HUES48 (cell line): Measurements from ENCODE around the gene TPO.
"Not testable (repeated sequence)": the region's sequence is repeated elsewhere in the genome, so short reads cannot be mapped to it uniquely, and the experiment has no call there.

Source experiments
- H3K27ac ChIP-seq: one replicate; pipeline ENCODE4 v1.7.0; 2013; ENCODE audit warnings: low read depth, low read length, inconsistent platforms
- H3K27me3 ChIP-seq: 2 replicates; pipeline ENCODE4 v1.6.1; 2013; ENCODE audit warnings: mild to moderate bottlenecking, low read length; ENCODE audit not compliant: control insufficient read depth, insufficient read depth
- H3K36me3 ChIP-seq: 2 replicates; pipeline ENCODE4 v1.6.1; 2013; ENCODE audit warnings: low read length; ENCODE audit not compliant: control insufficient read depth, insufficient read depth
- H3K4me1 ChIP-seq: 2 replicates; pipeline ENCODE4 v1.6.1; 2013; ENCODE audit warnings: mild to moderate bottlenecking, low read length; ENCODE audit not compliant: control insufficient read depth, insufficient read depth
- H3K4me3 ChIP-seq: 2 replicates; pipeline ENCODE4 v1.5.1; 2013; ENCODE audit warnings: mild to moderate bottlenecking, low read depth, low read length
- H3K9ac ChIP-seq: 2 replicates; pipeline ENCODE4 v1.6.1; 2013; ENCODE audit warnings: mild to moderate bottlenecking, low read depth, low read length, moderate library complexity
- H3K9me3 ChIP-seq: 2 replicates; pipeline ENCODE4 v1.6.1; 2013; ENCODE audit warnings: low read length; ENCODE audit not compliant: control insufficient read depth, insufficient read depth

The TPO gene

DNA sequence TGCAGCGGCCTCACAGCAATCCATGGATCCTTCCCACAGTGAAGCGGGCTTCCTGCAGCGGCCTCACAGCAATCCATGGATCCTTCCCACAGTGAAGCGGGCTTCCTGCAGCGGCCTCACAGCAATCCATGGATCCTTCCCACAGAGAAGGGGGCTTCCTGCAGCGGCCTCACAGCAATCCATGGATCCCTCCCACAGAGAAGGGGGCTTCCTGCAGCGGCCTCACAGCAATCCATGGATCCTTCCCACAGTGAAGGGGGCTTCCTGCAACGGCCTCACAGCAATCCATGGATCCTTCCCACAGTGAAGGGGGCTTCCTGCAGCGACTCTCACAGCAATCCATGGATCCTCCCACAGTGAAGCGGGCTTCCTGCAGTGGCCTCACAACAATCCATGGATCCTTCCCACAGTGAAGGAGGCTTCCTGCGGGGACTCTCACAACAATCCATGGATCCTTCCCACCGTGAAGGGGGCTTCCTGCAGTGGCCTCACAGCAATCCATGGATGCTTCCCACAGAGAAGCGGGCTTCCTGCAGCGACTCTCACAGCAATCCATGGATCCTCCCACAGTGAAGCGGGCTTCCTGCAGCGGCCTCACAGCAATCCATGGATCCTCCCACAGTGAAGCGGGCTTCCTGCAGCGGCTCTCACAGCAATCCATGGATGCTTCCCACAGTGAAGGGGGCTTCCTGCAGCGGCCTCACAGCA is 168.1 kb downstream of the TPO start:
- not testable (repeated sequence) for H3K27me3 ChIP-seq, H3K4me1 ChIP-seq, H3K9me3 ChIP-seq, H3K9ac ChIP-seq, H3K4me3 ChIP-seq, H3K27ac ChIP-seq, H3K36me3 ChIP-seq

DNA sequence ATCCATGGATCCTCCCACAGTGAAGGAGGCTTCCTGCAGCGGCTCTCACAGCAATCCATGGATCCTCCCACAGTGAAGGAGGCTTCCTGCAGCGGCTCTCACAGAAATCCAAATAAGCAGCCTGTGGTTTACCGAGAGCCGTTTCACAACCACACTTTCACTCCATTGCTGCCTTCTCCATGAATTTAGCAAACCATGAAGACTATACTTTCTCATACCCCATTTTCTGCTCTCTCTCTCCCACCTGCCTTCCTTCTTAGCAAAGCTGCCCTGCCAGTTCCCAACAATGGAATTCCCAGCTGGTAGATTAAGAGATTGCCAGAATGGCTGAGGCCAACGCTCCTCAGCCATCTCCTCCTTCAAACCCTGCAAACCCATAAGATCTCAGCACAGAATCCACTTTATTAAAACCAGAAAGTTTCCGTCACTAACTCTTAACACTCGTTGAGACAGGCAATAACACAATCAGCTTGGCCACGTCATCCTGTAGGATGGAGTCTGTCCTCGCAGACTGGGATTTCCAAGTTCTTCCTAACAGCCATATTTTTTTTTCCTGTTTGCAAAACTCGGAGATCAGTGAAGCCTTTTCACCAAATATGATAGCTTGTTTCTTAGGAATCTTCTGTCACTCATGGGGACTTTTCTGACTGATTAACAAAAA is 168.8 kb downstream of the TPO start:
- H3K27ac ChIP-seq = no peak overlapping the region
- no peaks in the 10 kb centered on the region; the same call in 1 of the 2 replicates for H3K4me1 ChIP-seq
- no peaks in the 10 kb centered on the region for H3K36me3 ChIP-seq
- H3K27me3 ChIP-seq = no peaks in the 10 kb centered on the region
- no peak overlapping the region for H3K4me3 ChIP-seq
- H3K9me3 ChIP-seq = no peaks in the 10 kb centered on the region
- no peak overlapping the region for H3K9ac ChIP-seq

DNA sequence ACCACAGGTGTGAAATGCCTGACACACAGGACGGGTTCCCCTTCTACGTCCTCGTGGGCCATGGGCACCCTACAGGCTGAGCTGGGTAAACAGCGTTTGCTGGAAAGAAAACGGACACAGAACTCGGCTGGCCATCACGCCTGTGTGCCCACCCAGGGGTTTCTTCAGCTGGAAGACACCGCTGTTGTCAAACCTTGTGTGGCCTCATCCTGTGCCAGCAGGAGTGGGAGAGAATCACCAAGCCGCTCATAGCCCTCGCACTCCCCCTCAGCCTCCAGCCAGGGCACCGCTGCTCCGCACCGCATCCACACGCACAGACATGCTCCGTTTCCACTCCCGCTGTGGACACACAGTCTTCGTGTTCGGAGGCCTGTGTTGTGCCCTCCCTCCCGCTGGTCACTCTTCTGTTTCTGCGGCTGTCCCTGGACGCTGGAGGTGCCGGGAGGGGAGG is 169.7 kb downstream of the TPO start:
- H3K27me3 ChIP-seq = no peaks in the 10 kb centered on the region
- H3K9me3 ChIP-seq = no peaks in the 10 kb centered on the region
- no peak overlapping the region for H3K9ac ChIP-seq
- no peaks in the 10 kb centered on the region for H3K36me3 ChIP-seq
- no peak overlapping the region for H3K4me3 ChIP-seq
- no peak overlapping the region for H3K27ac ChIP-seq
- H3K4me1 ChIP-seq = no peaks in the 10 kb centered on the region; the same call in 1 of the 2 replicates

DNA sequence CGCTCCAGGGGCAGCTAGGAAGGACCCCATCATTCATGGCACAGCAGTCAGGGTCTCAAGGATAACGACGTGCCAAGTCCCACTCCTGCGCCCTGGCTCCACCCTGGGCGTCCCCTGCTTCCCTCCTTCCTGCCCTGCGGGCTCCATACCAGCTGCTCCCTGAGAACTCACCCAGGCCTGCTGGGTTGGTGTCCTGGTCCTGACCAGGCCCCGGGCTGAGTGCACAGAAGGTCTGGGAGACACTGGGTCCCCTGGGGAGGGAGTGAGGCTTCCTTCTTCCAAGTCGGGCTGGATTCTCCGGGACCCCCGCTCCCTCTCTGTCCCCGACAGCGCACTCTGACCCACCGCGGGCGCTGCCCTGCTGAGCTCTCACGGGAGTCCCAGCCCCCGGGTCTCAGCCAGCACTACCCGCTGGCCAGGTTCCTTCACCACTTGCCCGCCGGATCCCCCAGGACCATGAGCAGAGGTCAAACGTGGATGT is 170.8 kb downstream of the TPO start:
- H3K27ac ChIP-seq = no peak overlapping the region
- H3K27me3 ChIP-seq = no peaks in the 10 kb centered on the region
- no peaks in the 10 kb centered on the region for H3K9me3 ChIP-seq
- no peak overlapping the region for H3K9ac ChIP-seq
- H3K36me3 ChIP-seq = no peaks in the 10 kb centered on the region
- H3K4me3 ChIP-seq = no peak overlapping the region
- H3K4me1 ChIP-seq = no peaks in the 10 kb centered on the region; the same call in 1 of the 2 replicates

DNA sequence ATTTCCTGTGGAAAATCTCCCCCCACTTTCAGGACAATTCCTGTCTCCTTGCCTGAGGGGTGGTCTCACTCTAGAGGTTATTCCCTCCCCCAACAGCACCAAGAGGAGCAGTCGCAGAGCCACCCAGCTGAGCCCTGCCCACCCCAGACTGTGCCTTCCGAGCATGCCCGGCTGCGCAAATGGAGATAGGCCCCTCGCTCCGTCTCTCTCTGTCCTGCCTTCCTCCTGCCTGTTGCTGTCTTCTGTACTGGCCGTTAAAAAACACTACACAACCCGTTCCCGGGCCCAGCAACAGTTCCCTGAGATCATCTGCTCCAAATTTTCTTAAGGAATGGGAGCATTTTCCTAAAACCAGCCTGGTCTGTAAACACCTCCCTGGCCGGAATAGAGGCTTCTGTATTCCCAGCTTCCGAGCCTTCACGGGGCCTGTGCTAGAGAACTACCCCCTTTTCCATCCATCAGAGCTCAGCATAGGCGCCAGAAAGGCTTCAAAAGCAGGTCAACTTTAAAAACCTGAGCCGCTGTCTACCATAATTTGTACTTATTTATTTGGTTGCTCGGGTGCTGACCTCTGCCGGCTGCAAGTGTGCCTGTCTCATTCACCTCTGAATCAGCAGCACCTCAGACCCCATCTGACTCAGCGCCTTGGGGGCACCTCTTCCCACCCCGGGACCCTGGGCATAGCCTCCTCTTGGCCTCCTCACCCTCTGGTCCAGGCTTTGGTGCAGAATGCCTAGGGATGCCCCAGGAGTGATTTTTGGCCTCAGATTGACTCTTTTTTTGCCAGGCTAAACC is 171.6 kb downstream of the TPO start:
- no peaks in the 10 kb centered on the region for H3K9me3 ChIP-seq
- H3K4me1 ChIP-seq = no peaks in the 10 kb centered on the region
- H3K27ac ChIP-seq = no peak overlapping the region
- no peak overlapping the region for H3K4me3 ChIP-seq
- H3K27me3 ChIP-seq = no peaks in the 10 kb centered on the region
- no peaks in the 10 kb centered on the region for H3K36me3 ChIP-seq
- H3K9ac ChIP-seq = no peak overlapping the region

DNA sequence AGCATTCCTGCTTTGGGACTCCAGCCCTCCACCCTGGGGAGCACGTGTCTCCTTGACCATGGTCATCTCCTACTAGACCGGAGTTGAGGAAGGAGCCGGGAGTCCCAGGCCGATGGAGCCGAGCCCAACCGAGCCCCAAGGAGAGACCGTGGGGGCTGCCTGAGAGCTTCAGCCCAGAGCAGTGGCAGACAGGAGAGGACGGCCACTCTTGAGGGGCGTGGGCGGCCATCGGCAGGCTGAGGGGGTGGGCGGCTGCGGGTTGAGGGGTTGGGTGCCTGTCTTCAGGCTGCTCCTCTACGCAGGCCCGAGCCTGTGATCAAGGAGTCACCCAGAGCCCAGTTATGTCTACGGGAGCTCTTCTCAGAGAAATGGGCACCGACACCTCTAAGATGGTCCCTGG is 172.4 kb downstream of the TPO start:
- Histone ChIP-seq H3K4me1 (no peaks in the 10 kb centered on the region), H3K4me3 (no peak overlapping the region), H3K9ac (no peak overlapping the region), H3K27me3 (no peaks in the 10 kb centered on the region), H3K36me3 (no peaks in the 10 kb centered on the region), H3K27ac (no peak overlapping the region), H3K9me3 (no peaks in the 10 kb centered on the region)

DNA sequence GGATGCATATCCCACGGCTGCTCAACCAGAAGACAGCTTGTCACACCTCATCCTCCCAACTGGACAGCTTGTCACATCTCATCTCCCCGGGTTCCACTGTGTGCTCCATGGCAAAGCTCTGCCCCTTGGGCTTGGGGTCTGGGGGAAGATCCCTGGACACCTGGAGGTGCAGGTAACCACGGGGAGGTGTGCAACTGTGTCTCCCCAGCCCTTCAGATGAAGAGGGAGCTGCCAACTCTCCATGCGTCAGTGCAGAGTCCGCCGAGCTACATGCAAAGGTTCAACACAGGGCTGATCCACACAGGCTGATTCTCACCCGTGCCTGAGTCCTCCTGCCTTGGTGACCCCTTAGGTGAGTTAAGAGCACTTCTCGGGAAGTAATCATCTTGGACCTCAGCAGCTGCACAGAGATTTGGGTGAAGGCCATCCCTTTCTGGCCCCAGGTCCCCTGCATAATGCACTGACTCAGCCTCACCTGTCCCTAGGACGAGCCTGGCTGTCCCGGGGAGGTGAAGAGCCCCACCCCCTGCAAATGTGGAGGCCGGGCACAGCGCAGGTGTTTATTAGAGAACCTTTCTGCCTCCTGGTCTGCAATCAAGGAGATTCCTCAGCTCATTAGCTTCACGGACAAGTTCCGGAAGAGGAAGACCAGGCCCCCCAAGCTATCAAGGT is 173.1 kb downstream of the TPO start:
- H3K27me3 ChIP-seq = no peaks in the 10 kb centered on the region
- H3K9me3 ChIP-seq = no peaks in the 10 kb centered on the region
- peaks cover 5% of the 10 kb centered on the region for H3K4me1 ChIP-seq
- H3K27ac ChIP-seq = no peak overlapping the region
- H3K4me3 ChIP-seq = no peak overlapping the region
- no peaks in the 10 kb centered on the region for H3K36me3 ChIP-seq
- no peak overlapping the region for H3K9ac ChIP-seq

DNA sequence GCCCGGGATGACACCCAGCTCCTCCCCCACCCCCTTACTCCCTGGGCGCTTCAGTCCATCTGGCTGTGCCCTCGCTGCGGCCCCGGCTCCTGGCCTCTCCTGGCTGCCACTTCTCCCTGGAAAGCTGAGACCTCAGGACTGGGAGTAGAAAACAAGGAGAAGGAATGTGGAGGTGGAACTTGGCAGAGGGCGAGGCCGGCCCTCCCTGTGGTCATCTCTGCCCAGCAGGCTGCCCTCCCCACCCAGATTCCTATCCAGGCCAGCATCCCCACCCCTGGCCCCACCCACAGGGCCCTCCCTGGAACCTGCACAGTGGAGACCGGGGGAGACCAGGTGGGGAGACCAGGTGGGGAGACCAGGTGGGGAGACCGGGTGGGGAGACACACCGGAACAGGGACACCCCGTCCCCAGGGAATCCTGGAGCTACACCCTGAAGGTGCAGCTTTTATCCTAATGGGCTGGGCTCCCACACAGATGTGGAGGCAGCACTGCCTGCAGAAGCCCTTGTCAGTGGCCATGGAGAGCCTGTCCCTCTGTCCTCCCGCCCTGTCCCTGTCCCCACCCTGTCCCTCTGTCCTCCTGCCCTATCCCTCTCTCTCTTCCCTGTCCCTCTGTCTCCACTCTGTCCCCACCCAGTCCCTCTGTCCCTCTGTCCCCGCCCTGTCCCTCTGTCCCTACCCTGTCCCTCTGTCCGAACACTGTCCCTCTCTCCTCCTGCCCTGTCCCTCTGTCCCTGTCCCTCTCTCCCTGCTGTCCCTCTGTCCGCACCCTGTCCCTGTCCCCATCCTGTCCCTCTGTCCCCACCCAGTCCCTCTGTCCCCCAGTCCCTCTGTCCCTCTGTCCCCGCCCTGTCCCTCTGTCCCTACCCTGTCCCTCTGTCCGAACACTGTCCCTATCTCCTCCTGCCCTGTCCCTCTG is 173.9 kb downstream of the TPO start:
- Histone ChIP-seq H3K27ac (no peak overlapping the region), H3K4me1 (peaks cover 11% of the 10 kb centered on the region), H3K4me3 (no peak overlapping the region), H3K36me3 (no peaks in the 10 kb centered on the region), H3K27me3 (no peaks in the 10 kb centered on the region), H3K9ac (no peak overlapping the region), H3K9me3 (no peaks in the 10 kb centered on the region)

DNA sequence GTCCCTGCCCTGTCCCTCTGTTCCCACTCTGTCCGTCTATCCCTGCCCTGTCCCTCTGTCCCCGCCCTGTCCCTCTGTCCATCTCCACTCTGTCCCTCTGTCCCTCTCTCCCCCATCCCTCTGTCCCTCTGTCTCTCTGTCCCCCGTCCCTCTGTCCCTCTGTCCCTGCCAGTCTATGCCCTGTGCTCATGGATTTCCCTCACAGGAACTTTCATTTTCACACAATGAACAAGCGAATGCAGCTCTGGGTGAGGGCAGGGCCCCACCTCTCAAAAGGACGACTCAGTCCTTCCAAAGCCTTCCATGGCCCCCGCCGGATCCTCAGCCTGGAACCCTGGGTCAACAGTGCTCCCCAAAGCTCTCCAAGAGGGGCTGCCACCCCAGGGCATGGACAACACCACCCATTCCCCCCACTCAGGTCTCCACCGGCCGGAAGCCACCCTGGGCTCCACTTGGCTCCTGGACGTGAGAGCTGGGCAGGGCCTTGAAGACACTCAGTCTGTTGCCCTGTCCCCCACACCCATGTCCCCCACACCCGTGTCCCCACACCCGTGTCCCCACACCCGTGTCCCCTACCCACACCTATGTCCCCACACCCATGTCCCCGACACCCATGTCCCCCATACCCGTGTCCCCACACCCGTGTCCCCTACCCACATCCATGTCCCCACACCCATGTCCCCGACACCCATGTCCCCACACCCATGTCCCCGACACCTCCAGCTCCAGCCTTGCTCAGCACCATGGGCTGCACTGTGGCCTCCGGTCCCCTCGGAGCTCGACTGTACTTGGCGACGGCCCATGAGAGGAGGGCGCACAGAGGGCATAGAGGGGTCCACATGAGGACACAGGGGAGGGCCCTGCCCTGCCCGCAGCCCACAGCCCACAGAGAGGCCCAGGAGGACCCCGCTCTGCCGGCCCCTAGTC is 175.1 kb downstream of the TPO start:
- Histone ChIP-seq H3K4me1 (peaks cover 15% of the 10 kb centered on the region), H3K9ac (no peak overlapping the region), H3K27ac (no peak overlapping the region), H3K4me3 (no peak overlapping the region), H3K27me3 (no peaks in the 10 kb centered on the region), H3K36me3 (no peaks in the 10 kb centered on the region), H3K9me3 (no peaks in the 10 kb centered on the region)
